ENCODE results near the gene ZNF862. TPM values are rescaled to one million over a fixed set of nuclear protein-coding genes. Genes with fewer than 3 reads are reported as not detected.

The ZNF862 gene
- total RNA-seq, 1 experiment from 2014 or later = 9.2 TPM

GRCh38 chr7:149838992-149839408 lies 825 bp downstream of the ZNF862 start:
- H3K4me1 ChIP-seq (ENCODE audit: low read length) = peaks cover 15% of the 10 kb centered on the region
- no peaks in the 10 kb centered on the region for H3K36me3 ChIP-seq (ENCODE audit: insufficient read depth, low read length)
- H3K4me2 ChIP-seq (ENCODE audit: low read depth, low read length, poor library complexity, severe bottlenecking) = peak overlapping the region; percentile 93
- H3K4me3 ChIP-seq (ENCODE audit: low read length) = peak overlapping the region; percentile 95
- no peaks in the 10 kb centered on the region for H3K9me2 ChIP-seq (replicated peaks; ENCODE audit: insufficient read depth, low read length)
- H3K9me3 ChIP-seq (ENCODE audit: low read length) = no peaks in the 10 kb centered on the region
- no peak for DNase-seq
- H3K27ac ChIP-seq (ENCODE audit: low read length) = no peak overlapping the region
- H4K20me1 ChIP-seq (ENCODE audit: insufficient read depth, low read depth, low read length) = peaks cover 2% of the 10 kb centered on the region; the same call in 1 of the 2 replicates
- peak overlapping the region; percentile 89 for H3K9ac ChIP-seq (ENCODE audit: low read length)
- H2AFZ ChIP-seq (ENCODE audit: low read length) = peak overlapping the region; percentile 85
- no peaks in the 10 kb centered on the region for H3K27me3 ChIP-seq (ENCODE audit: low read length)
- H3K79me2 ChIP-seq (ENCODE audit: low read length) = peaks cover 10% of the 10 kb centered on the region; the same call in 1 of the 2 replicates

DNA sequence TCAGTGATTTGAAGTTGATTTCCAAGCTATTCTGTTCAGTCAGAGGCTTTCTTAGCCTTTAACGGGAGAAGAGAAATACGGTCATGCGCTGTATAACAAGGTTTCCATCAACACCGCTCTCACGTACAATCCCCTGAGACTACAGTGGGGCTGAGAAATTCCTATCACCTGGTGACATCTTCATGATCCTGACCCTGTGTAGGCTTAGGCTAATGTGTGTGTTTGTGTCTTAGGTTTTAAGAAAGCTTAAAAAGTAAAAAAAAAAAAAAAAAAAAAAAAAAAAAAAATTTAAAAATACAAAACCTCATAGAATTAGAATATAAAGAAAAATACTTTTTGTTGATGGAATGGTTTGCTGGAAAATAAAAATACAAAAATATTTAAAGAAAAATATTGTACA lies 1.8 kb downstream of the ZNF862 start:
- Histone ChIP-seq H3K9me3 (ENCODE audit: low read length) (no peaks in the 10 kb centered on the region), H3K27me3 (ENCODE audit: low read length) (no peaks in the 10 kb centered on the region), H3K36me3 (ENCODE audit: insufficient read depth, low read length) (no peaks in the 10 kb centered on the region), H4K20me1 (ENCODE audit: insufficient read depth, low read depth, low read length) (peaks cover 2% of the 10 kb centered on the region; the same call in 1 of the 2 replicates), H3K27ac (ENCODE audit: low read length) (no peak overlapping the region), H3K4me3 (ENCODE audit: low read length) (no peak overlapping the region), H3K4me2 (ENCODE audit: low read depth, low read length, poor library complexity, severe bottlenecking) (no peak overlapping the region), H3K4me1 (ENCODE audit: low read length) (peaks cover 15% of the 10 kb centered on the region), H2AFZ (ENCODE audit: low read length) (no peak overlapping the region), H3K9me2 (replicated peaks; ENCODE audit: insufficient read depth, low read length) (no peaks in the 10 kb centered on the region), H3K9ac (ENCODE audit: low read length) (no peak overlapping the region), H3K79me2 (ENCODE audit: low read length) (peaks cover 10% of the 10 kb centered on the region; the same call in 1 of the 2 replicates)
- DNase-seq = no peak

DNA sequence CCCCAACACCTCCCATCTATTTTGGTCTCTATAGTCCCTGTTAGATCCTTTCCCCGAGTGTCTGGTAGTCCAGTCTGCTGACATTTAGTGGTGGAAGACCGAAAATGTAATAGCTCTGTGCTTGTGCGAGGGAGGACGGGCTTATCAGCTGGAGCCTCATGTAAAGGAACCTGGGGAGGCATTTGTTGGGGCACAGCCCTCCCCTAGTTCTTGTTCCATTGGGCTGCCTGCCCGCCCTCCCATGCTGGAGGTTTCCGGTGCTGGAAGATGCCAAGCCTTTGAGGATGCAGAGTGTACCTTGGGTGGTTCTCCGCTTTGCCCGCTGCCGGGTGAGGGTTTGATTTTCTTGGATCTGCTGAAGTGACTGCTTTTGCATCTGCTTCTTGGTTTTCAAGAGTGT lies 5.4 kb downstream of the ZNF862 start:
- H3K4me2 ChIP-seq (ENCODE audit: low read depth, low read length, poor library complexity, severe bottlenecking) = no peak overlapping the region
- peaks cover 2% of the 10 kb centered on the region; the same call in 1 of the 2 replicates for H4K20me1 ChIP-seq (ENCODE audit: insufficient read depth, low read depth, low read length)
- H3K4me3 ChIP-seq (ENCODE audit: low read length) = no peak overlapping the region
- H2AFZ ChIP-seq (ENCODE audit: low read length) = no peak overlapping the region
- H3K79me2 ChIP-seq (ENCODE audit: low read length) = peaks cover 10% of the 10 kb centered on the region; the same call in 1 of the 2 replicates
- no peaks in the 10 kb centered on the region for H3K9me3 ChIP-seq (ENCODE audit: low read length)
- H3K36me3 ChIP-seq (ENCODE audit: insufficient read depth, low read length) = no peaks in the 10 kb centered on the region
- peaks cover 18% of the 10 kb centered on the region for H3K4me1 ChIP-seq (ENCODE audit: low read length)
- no peaks in the 10 kb centered on the region for H3K27me3 ChIP-seq (ENCODE audit: low read length)
- H3K9me2 ChIP-seq (replicated peaks; ENCODE audit: insufficient read depth, low read length) = no peaks in the 10 kb centered on the region
- no peak for DNase-seq
- H3K27ac ChIP-seq (ENCODE audit: low read length) = no peak overlapping the region
- H3K9ac ChIP-seq (ENCODE audit: low read length) = no peak overlapping the region

GRCh38 chr7:149844445-149844844 lies 6.3 kb downstream of the ZNF862 start:
- Histone ChIP-seq H3K79me2 (ENCODE audit: low read length) (0 out of 2 replicates have a peak, but pooled peaks cover 2% of the 10 kb centered on the region), H3K9ac (ENCODE audit: low read length) (no peak overlapping the region), H3K36me3 (ENCODE audit: insufficient read depth, low read length) (no peaks in the 10 kb centered on the region), H3K4me3 (ENCODE audit: low read length) (no peak overlapping the region), H3K27ac (ENCODE audit: low read length) (no peak overlapping the region), H3K9me3 (ENCODE audit: low read length) (no peaks in the 10 kb centered on the region), H3K4me2 (ENCODE audit: low read depth, low read length, poor library complexity, severe bottlenecking) (no peak overlapping the region), H3K27me3 (ENCODE audit: low read length) (no peaks in the 10 kb centered on the region), H4K20me1 (ENCODE audit: insufficient read depth, low read depth, low read length) (peaks cover 2% of the 10 kb centered on the region; the same call in 1 of the 2 replicates), H2AFZ (ENCODE audit: low read length) (no peak overlapping the region), H3K4me1 (ENCODE audit: low read length) (peaks cover 10% of the 10 kb centered on the region), H3K9me2 (replicated peaks; ENCODE audit: insufficient read depth, low read length) (no peaks in the 10 kb centered on the region)
- no peak for DNase-seq

DNA sequence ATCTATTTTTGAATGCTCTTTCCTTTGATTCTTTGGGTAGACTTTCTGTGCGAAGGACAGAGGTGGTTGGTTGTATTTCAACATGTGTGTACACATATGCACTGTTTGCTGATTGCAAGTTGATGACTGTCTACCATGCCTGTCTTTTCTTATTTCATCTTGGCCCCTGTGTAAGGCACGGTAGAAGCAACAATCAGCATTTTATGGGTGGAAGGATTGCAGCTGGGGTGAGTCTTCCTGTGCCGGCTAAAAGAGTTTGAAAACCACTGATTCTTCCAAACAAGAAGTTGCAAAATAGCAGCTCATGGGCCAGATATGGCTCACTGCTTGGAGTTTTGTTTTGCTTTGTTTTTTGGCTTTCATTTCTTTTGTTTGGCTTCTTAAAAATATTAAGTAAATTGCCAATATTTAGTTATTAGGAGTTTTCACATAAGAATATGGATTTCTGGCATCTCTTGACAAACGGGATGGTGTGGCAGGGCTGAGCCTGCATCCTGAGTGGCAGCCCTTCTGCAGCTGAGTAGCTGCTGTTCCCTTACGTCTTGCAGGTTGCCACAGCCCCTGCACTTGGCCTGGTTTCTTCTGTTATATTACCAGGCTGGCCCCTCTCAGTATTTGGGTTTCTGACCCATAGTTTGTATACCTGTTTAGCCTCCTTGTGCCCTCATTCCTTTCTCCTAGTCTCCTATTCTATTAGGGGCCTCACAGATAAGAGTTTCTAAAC lies 7.2 kb downstream of the ZNF862 start:
- H3K4me3 ChIP-seq (ENCODE audit: low read length) = no peak overlapping the region
- no peak for DNase-seq
- no peaks in the 10 kb centered on the region for H3K9me3 ChIP-seq (ENCODE audit: low read length)

DNA sequence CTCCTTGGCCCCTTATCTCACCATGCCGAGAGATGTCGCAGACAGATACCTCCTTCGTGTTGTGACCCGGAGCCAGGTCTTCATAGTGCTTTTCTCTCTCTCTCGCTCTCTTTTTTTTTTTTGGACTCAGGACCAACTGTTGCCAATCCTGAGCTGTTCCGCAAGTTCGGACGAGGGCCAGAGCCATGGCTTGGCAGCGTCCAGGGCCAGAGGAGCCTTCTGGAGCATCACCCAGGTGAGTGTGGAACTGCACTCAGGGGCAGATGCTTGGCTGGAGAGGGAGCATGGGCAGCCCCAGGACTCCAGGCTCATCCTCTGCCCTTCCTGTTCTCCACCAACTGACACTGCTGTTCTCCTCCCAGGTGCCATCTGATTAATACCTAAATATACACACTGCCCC lies 7.8 kb downstream of the ZNF862 start:
- H3K4me2 ChIP-seq (ENCODE audit: low read depth, low read length, poor library complexity, severe bottlenecking) = no peak overlapping the region
- no peak for DNase-seq
- peaks cover 7% of the 10 kb centered on the region for H3K4me1 ChIP-seq (ENCODE audit: low read length)
- no peaks in the 10 kb centered on the region for H3K9me2 ChIP-seq (replicated peaks; ENCODE audit: insufficient read depth, low read length)
- no peak overlapping the region for H3K9ac ChIP-seq (ENCODE audit: low read length)
- H3K79me2 ChIP-seq (ENCODE audit: low read length) = no peaks in the 10 kb centered on the region
- no peaks in the 10 kb centered on the region for H3K36me3 ChIP-seq (ENCODE audit: insufficient read depth, low read length)
- H3K27me3 ChIP-seq (ENCODE audit: low read length) = no peaks in the 10 kb centered on the region
- H3K9me3 ChIP-seq (ENCODE audit: low read length) = no peaks in the 10 kb centered on the region
- H3K4me3 ChIP-seq (ENCODE audit: low read length) = no peak overlapping the region
- H3K27ac ChIP-seq (ENCODE audit: low read length) = no peak overlapping the region
- no peak overlapping the region for H2AFZ ChIP-seq (ENCODE audit: low read length)
- no peaks in the 10 kb centered on the region for H4K20me1 ChIP-seq (ENCODE audit: insufficient read depth, low read depth, low read length)

More for the DNA sequence above, 7.2 kb downstream of the ZNF862 start:
- H3K9me2 ChIP-seq (replicated peaks; ENCODE audit: insufficient read depth, low read length) = no peaks in the 10 kb centered on the region
- H3K27ac ChIP-seq (ENCODE audit: low read length) = no peak overlapping the region
- H4K20me1 ChIP-seq (ENCODE audit: insufficient read depth, low read depth, low read length) = peaks cover 2% of the 10 kb centered on the region; the same call in 1 of the 2 replicates
- H2AFZ ChIP-seq (ENCODE audit: low read length) = no peak overlapping the region
- H3K79me2 ChIP-seq (ENCODE audit: low read length) = no peaks in the 10 kb centered on the region
- H3K36me3 ChIP-seq (ENCODE audit: insufficient read depth, low read length) = no peaks in the 10 kb centered on the region
- H3K4me2 ChIP-seq (ENCODE audit: low read depth, low read length, poor library complexity, severe bottlenecking) = no peak overlapping the region
- H3K4me1 ChIP-seq (ENCODE audit: low read length) = peaks cover 7% of the 10 kb centered on the region
- no peak overlapping the region for H3K9ac ChIP-seq (ENCODE audit: low read length)
- H3K27me3 ChIP-seq (ENCODE audit: low read length) = no peaks in the 10 kb centered on the region

- Histone ChIP-seq H3K4me2 (ENCODE audit: low read depth, low read length, poor library complexity, severe bottlenecking) (no peak overlapping the region), H3K27me3 (ENCODE audit: low read length) (no peaks in the 10 kb centered on the region), H3K9ac (ENCODE audit: low read length) (no peak overlapping the region), H3K79me2 (ENCODE audit: low read length) (no peaks in the 10 kb centered on the region), H3K9me2 (replicated peaks; ENCODE audit: insufficient read depth, low read length) (no peaks in the 10 kb centered on the region), H4K20me1 (ENCODE audit: insufficient read depth, low read depth, low read length) (no peaks in the 10 kb centered on the region), H3K4me3 (ENCODE audit: low read length) (no peak overlapping the region), H3K27ac (ENCODE audit: low read length) (no peak overlapping the region), H3K36me3 (ENCODE audit: insufficient read depth, low read length) (no peaks in the 10 kb centered on the region), H3K9me3 (ENCODE audit: low read length) (no peaks in the 10 kb centered on the region), H2AFZ (ENCODE audit: low read length) (no peak overlapping the region), H3K4me1 (ENCODE audit: low read length) (peaks cover 7% of the 10 kb centered on the region)
- DNase-seq = peak; percentile 58
Measured at GRCh38 chr7:149846436-149847046, 8.4 kb downstream of the ZNF862 start.

- no peak overlapping the region for H3K9ac ChIP-seq (ENCODE audit: low read length)
- no peaks in the 10 kb centered on the region for H4K20me1 ChIP-seq (ENCODE audit: insufficient read depth, low read depth, low read length)
- no peaks in the 10 kb centered on the region for H3K27me3 ChIP-seq (ENCODE audit: low read length)
- peaks cover 7% of the 10 kb centered on the region for H3K4me1 ChIP-seq (ENCODE audit: low read length)
- H3K9me3 ChIP-seq (ENCODE audit: low read length) = no peaks in the 10 kb centered on the region
- no peaks in the 10 kb centered on the region for H3K36me3 ChIP-seq (ENCODE audit: insufficient read depth, low read length)
- H3K9me2 ChIP-seq (replicated peaks; ENCODE audit: insufficient read depth, low read length) = no peaks in the 10 kb centered on the region
- no peak overlapping the region for H2AFZ ChIP-seq (ENCODE audit: low read length)
- no peak overlapping the region for H3K4me2 ChIP-seq (ENCODE audit: low read depth, low read length, poor library complexity, severe bottlenecking)
- H3K27ac ChIP-seq (ENCODE audit: low read length) = no peak overlapping the region
- no peak for DNase-seq
- H3K4me3 ChIP-seq (ENCODE audit: low read length) = no peak overlapping the region
- no peaks in the 10 kb centered on the region for H3K79me2 ChIP-seq (ENCODE audit: low read length)
Measured at GRCh38 chr7:149849174-149849573, 11.0 kb downstream of the ZNF862 start.
